DND-41 (cell line): ENCODE measurements around the gene SFXN2.
A peak's percentile ranks its signal among the peaks of the same experiment; 100 is the strongest.

Source experiments
- EZH2 ChIP-seq: IDR thresholded peaks from 3 replicates; pipeline ENCODE4 v1.6.1; 2012; ENCODE audit warnings: borderline replicate concordance, low read depth, mild to moderate bottlenecking, moderate library complexity, low read length, inconsistent platforms; ENCODE audit not compliant: severe bottlenecking
- TF ChIP-seq, protein P1 (sequence below): IDR thresholded peaks from 2 replicates; pipeline ENCODE4 v1.5.1; 2012; ENCODE audit warnings: borderline replicate concordance, low read length, moderate library complexity, mild to moderate bottlenecking; ENCODE audit not compliant: poor library complexity, severe bottlenecking; ENCODE audit errors: extremely low read depth

DNA sequence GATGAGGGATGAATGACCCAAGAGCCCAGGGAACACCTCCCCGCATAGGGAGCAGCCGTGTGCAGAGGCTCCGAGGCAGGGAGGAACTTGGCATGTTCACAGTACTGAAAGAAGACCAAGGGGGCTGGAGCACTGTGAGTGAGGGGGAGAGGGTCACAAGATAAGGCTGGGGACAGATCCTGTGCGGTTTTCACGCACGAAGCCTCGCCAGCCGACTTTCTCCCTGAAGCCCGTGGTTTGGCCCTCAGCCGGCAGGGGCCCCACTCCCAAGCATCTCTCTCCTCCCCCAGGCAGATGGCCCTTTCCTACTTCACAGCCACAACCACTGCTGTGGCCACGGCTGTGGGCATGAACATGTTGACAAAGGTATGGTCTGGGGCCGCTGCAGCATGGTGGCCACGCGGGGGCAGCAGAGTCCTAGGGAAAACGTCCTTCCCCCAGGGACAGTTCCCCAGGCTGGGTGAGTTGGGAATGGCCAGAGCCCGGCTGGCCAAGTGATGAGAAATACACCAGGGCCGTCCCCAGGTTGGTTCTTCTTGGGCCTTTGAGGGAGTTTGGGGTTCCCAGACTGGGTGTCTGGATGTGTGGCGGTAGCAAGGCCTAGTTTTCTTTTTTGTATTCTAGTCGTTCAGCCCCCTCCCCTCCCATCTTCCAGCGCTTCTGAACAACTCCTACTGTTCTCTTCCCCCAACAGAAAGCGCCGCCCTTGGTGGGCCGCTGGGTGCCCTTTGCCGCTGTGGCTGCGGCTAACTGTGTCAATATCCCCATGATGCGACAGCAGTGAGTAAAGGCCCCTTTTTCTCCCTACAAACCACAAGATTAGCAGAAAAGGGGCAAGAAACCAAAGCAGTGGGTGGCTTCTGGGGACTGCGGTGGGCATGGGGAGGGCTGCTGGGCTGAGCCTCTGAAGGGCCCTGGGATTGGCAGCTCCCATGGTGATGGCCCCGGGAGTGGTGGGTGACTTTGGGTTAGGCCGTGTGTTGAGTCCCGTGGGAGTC, 14.9 kb downstream of the SFXN2 start:
- TF ChIP-seq, protein P1, sequence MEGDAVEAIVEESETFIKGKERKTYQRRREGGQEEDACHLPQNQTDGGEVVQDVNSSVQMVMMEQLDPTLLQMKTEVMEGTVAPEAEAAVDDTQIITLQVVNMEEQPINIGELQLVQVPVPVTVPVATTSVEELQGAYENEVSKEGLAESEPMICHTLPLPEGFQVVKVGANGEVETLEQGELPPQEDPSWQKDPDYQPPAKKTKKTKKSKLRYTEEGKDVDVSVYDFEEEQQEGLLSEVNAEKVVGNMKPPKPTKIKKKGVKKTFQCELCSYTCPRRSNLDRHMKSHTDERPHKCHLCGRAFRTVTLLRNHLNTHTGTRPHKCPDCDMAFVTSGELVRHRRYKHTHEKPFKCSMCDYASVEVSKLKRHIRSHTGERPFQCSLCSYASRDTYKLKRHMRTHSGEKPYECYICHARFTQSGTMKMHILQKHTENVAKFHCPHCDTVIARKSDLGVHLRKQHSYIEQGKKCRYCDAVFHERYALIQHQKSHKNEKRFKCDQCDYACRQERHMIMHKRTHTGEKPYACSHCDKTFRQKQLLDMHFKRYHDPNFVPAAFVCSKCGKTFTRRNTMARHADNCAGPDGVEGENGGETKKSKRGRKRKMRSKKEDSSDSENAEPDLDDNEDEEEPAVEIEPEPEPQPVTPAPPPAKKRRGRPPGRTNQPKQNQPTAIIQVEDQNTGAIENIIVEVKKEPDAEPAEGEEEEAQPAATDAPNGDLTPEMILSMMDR, result peak; percentile 58
- no peak for TF ChIP-seq EZH2
